DND-41 (cell line): Measurements from ENCODE around the gene NMRK2.
"Not testable (repeated sequence)": the region's sequence is repeated elsewhere in the genome, so short reads cannot be mapped to it uniquely, and the experiment has no call there.

Experiments used
- ATAC-seq: fragments of 200-7000 bp; cut with Tn5 transposase; 3 replicates; pipeline ENCODE4 v1.9.1; 2021; ENCODE audit warnings: low read depth; ENCODE audit not compliant: insufficient read depth
- DNase-seq: peaks from one replicate; pipeline ENCODE4 v3.0.0-alpha.2; 2020
- H2AFZ ChIP-seq: 2 replicates; pipeline ENCODE4 v1.6.0; 2012; ENCODE audit warnings: low read depth, low read length
- H3K27ac ChIP-seq: 2 replicates; pipeline ENCODE4 v1.5.1; 2012; ENCODE audit warnings: low read length, inconsistent platforms
- H3K27me3 ChIP-seq: fragments of 200-600 bp; sonication (generic); 2 replicates; pipeline ENCODE4 v1.6.0; 2012; ENCODE audit warnings: low read length, mild to moderate bottlenecking, inconsistent platforms; ENCODE audit not compliant: insufficient read depth, poor library complexity
- H3K36me3 ChIP-seq: 2 replicates; pipeline ENCODE4 v1.5.1; 2012; ENCODE audit warnings: low read length, inconsistent platforms; ENCODE audit not compliant: insufficient read depth
- H3K4me1 ChIP-seq: 2 replicates; pipeline ENCODE4 v1.5.1; 2012; ENCODE audit warnings: mild to moderate bottlenecking, low read length; ENCODE audit not compliant: insufficient read depth
- H3K4me2 ChIP-seq: 2 replicates; pipeline ENCODE4 v1.6.0; 2012; ENCODE audit warnings: mild to moderate bottlenecking, moderate library complexity, low read length, inconsistent platforms; ENCODE audit not compliant: insufficient read depth
- H3K4me3 ChIP-seq, 2 experiments: fragments of 200-600 bp in 1 of 2; shearing (Covaris generic) in 1 of 2; 2 replicates each; pipeline ENCODE4 v1.5.1; 2012 to 2016; ENCODE audit warnings: inconsistent platforms in 2 of 2, low read length in 2 of 2, mild to moderate bottlenecking in 2 of 2, low read depth in 1 of 2, moderate library complexity in 1 of 2
- H3K79me2 ChIP-seq: 2 replicates; pipeline ENCODE4 v1.6.0; 2012; ENCODE audit warnings: low read length, inconsistent platforms; ENCODE audit not compliant: insufficient read depth
- H3K9ac ChIP-seq: 2 replicates; pipeline ENCODE4 v1.6.0; 2012; ENCODE audit warnings: low read depth, mild to moderate bottlenecking, inconsistent platforms, low read length, moderate library complexity
- H3K9me3 ChIP-seq: 2 replicates; pipeline ENCODE4 v1.5.1; 2012; ENCODE audit warnings: low read length, moderate library complexity, mild to moderate bottlenecking, inconsistent platforms; ENCODE audit not compliant: insufficient read depth, severe bottlenecking
- H4K20me1 ChIP-seq: 2 replicates; pipeline ENCODE4 v1.6.0; 2012; ENCODE audit warnings: low read length; ENCODE audit not compliant: insufficient read depth
- EZH2 ChIP-seq: IDR thresholded peaks from 3 replicates; pipeline ENCODE4 v1.6.1; 2012; ENCODE audit warnings: borderline replicate concordance, low read depth, mild to moderate bottlenecking, moderate library complexity, low read length, inconsistent platforms; ENCODE audit not compliant: severe bottlenecking
- TF ChIP-seq, protein P1 (sequence below): IDR thresholded peaks from 2 replicates; pipeline ENCODE4 v1.5.1; 2012; ENCODE audit warnings: borderline replicate concordance, low read length, moderate library complexity, mild to moderate bottlenecking; ENCODE audit not compliant: poor library complexity, severe bottlenecking; ENCODE audit errors: extremely low read depth

Gene NMRK2

DNA sequence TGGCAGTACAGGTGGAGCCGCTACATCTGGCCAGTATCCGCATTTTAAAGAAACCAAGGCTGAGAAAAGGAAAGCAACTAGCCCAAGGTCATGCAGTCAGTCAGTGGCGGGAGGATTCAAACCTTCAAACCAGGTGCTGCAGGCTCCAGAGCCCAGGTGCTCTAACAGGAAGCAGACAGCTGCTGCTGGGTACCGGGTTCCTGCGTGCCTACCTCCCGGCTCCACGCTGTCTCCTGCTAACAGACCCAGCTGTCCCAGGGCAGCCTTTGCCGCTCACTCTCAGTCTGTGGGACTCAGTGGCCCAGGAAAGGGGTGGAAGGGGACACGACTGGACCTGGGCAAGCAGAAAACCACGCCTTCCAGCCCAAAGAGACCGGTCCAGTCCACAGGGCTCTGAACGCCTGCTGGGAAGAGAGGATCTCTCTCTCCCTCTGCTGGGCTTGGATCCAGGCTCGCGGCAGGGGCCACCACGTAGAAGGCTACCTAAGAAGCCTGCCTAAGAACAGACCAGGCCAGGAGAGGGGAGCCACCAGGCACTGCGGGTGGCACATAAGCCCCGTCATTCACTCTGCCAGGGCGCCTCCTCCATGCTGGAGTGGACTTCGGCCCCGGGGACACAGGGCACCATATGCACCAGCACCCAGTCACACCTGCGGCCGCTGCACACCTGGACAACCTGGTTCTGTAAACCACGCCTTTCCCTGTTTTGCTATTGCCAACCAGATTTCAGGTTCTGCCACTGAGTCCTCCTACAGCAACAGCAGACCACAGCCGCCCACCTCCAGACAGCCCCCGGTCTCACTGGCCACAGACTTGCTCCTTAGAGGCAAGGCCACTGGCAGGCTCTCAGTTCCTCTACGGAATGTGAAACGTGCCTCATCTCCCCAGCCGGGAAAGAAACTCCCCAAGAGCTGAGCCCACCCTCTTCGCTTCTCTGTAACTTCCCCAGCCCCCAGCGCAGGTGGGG, 33.5 kb downstream of the NMRK2 start:
- Histone ChIP-seq H3K79me2 (peaks cover 44% of the 10 kb centered on the region), H3K4me3 (no peak overlapping the region), H3K36me3 (peaks cover 68% of the 10 kb centered on the region), H3K4me2 (no peak overlapping the region), H3K9ac (no peak overlapping the region), H3K27ac (no peak overlapping the region), H2AFZ (no peak overlapping the region), H4K20me1 (peaks cover 37% of the 10 kb centered on the region), H3K27me3 (no peaks in the 10 kb centered on the region), H3K9me3 (no peaks in the 10 kb centered on the region), H3K4me1 (peaks cover 23% of the 10 kb centered on the region)
- DNase-seq: no peak
- ATAC-seq: no peak
- TF ChIP-seq EZH2: no peak
- TF ChIP-seq, protein P1, sequence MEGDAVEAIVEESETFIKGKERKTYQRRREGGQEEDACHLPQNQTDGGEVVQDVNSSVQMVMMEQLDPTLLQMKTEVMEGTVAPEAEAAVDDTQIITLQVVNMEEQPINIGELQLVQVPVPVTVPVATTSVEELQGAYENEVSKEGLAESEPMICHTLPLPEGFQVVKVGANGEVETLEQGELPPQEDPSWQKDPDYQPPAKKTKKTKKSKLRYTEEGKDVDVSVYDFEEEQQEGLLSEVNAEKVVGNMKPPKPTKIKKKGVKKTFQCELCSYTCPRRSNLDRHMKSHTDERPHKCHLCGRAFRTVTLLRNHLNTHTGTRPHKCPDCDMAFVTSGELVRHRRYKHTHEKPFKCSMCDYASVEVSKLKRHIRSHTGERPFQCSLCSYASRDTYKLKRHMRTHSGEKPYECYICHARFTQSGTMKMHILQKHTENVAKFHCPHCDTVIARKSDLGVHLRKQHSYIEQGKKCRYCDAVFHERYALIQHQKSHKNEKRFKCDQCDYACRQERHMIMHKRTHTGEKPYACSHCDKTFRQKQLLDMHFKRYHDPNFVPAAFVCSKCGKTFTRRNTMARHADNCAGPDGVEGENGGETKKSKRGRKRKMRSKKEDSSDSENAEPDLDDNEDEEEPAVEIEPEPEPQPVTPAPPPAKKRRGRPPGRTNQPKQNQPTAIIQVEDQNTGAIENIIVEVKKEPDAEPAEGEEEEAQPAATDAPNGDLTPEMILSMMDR: no peak

DNA sequence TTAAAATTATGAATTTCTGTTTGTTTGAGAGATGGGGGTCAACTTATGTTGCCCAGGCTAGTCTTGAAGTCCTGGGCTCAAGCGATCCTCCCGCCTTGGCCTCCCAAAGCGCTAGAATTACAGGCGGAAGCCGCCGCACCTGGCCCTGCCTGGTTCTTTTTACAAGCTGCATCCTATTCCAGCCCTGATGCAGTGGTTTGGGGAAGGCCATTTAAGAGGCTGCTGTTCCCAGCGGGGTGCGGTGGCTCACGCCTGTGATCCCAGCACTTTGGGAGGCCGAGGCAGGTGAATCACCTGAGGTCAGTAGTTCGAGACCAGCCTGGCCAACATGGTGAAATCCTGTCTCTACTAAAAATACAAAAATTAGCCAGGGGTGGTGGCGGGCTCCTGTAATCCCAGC, 35.1 kb downstream of the NMRK2 start:
- H3K9me3 ChIP-seq, DNase-seq, H2AFZ ChIP-seq, ATAC-seq, H3K9ac ChIP-seq, H3K4me3 ChIP-seq, H3K4me2 ChIP-seq, H3K27ac ChIP-seq, H3K27me3 ChIP-seq: not testable (repeated sequence)
- peaks cover 54% of the 10 kb centered on the region for H3K36me3 ChIP-seq
- H4K20me1 ChIP-seq: peaks cover 37% of the 10 kb centered on the region
- peaks cover 44% of the 10 kb centered on the region for H3K79me2 ChIP-seq
- peaks cover 26% of the 10 kb centered on the region for H3K4me1 ChIP-seq

DNA sequence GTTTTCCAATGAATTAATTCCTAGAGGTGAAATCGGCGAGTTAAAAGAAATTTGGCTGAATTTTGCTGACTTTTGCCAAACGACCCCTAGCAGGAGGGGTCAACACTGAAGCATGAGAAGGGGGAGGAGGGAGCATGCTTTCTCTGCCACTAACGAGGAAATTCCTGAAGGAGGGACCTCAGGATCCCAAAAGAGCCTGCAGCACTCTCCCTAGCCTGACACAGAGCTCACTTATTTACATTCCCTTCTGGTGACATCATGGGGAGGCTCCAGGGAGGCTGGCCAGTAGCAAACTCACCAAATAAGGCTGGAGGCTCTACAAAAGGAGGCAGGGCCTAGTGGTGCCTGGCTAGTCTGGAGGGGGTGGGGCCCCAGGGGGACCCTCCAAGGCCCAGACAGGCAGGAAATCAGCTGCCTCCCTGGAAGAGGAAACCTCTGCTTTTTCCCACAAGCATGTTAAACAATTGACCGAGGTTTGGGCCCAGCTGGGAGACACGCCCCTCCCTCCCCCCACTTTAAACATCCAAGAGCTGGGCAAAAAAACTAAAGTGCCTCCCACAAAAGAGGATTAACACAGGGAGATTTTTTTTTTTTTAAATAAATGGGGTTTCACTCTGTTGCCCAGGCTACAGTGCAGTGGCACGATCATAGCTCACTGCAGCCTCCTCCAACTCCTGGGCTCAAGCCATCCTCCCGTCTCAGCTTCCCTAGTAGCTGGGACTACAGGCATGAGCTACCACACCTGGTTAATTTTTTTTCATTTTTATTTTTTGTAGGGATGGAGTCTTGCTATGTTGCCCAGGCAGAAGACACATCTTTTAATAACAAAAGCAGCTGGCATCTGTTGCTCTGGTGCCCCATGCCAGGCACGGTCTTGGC, 35.9 kb downstream of the NMRK2 start:
- H3K4me3 ChIP-seq: no peak overlapping the region
- H3K4me2 ChIP-seq: peak overlapping the region; percentile 85; the same call in 1 of the 2 replicates
- peak overlapping the region; percentile 92; the same call in 1 of the 2 replicates for H3K9ac ChIP-seq
- 0 out of 2 replicates have a peak overlapping the region, but pooled peaks have one; percentile 32 for H3K27ac ChIP-seq
- no peak overlapping the region for H2AFZ ChIP-seq
- peaks cover 37% of the 10 kb centered on the region for H4K20me1 ChIP-seq
- TF ChIP-seq, protein P1: no peak
- no peak for TF ChIP-seq EZH2
- peaks cover 46% of the 10 kb centered on the region for H3K36me3 ChIP-seq
- ATAC-seq (no peak), DNase-seq (peak; percentile 19)
- no peaks in the 10 kb centered on the region for H3K27me3 ChIP-seq
- no peaks in the 10 kb centered on the region for H3K9me3 ChIP-seq
- peaks cover 44% of the 10 kb centered on the region for H3K79me2 ChIP-seq
- H3K4me1 ChIP-seq: peaks cover 26% of the 10 kb centered on the region
